Body of pancreas (tissue), 4 donors: Measurements from ENCODE around the gene TAB3.

Source experiments
- POLR2A ChIP-seq, 3 donors: fragments of 450-650 bp; IDR thresholded peaks; one replicate each; pipeline ENCODE4 v1.6.1; 2016; ENCODE audit warnings: antibody characterized with exemption in 3 of 3, mild to moderate bottlenecking in 2 of 3
- TF ChIP-seq, protein P1 (sequence below), 7 experiments: fragments of 450-650 bp in 4 of 7; fragments of 200-600 bp in 3 of 7; sonication (generic) in 3 of 7; IDR thresholded peaks; one replicate each; pipeline ENCODE4 v1.5.1; 2016 to 2019; ENCODE audit warnings: antibody characterized with exemption in 7 of 7

GRCh38 chrX:30804462-30804861 lies 84.6 kb downstream of the TAB3 start:
- TF ChIP-seq, protein P1, sequence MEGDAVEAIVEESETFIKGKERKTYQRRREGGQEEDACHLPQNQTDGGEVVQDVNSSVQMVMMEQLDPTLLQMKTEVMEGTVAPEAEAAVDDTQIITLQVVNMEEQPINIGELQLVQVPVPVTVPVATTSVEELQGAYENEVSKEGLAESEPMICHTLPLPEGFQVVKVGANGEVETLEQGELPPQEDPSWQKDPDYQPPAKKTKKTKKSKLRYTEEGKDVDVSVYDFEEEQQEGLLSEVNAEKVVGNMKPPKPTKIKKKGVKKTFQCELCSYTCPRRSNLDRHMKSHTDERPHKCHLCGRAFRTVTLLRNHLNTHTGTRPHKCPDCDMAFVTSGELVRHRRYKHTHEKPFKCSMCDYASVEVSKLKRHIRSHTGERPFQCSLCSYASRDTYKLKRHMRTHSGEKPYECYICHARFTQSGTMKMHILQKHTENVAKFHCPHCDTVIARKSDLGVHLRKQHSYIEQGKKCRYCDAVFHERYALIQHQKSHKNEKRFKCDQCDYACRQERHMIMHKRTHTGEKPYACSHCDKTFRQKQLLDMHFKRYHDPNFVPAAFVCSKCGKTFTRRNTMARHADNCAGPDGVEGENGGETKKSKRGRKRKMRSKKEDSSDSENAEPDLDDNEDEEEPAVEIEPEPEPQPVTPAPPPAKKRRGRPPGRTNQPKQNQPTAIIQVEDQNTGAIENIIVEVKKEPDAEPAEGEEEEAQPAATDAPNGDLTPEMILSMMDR (IDR thresholded peaks at IDR 0.05), result no peak
- TF ChIP-seq POLR2A (IDR thresholded peaks at IDR 0.05), result no peak
